Urinary bladder (tissue), 4 donors: ENCODE measurements around the gene AMT. TPM values are rescaled to one million over a fixed set of nuclear protein-coding genes. Genes with fewer than 3 reads are reported as not detected.
A peak's percentile ranks its signal among the peaks of the same experiment; 100 is the strongest.
"Not testable (repeated sequence)": the region's sequence is repeated elsewhere in the genome, so short reads cannot be mapped to it uniquely, and the experiment has no call there.

Experiments used
- DNase-seq: peaks from one replicate; pipeline ENCODE4 v3.0.0-alpha.2; 2015; ENCODE audit errors: extremely low spot score
- H3K27ac ChIP-seq: one replicate; pipeline ENCODE4 v1.5.1; 2013; ENCODE audit warnings: low read depth, mild to moderate bottlenecking, moderate library complexity
- H3K36me3 ChIP-seq: one replicate; pipeline ENCODE4 v1.6.1; 2013; ENCODE audit warnings: mild to moderate bottlenecking, moderate library complexity; ENCODE audit not compliant: insufficient read depth
- H3K4me1 ChIP-seq: one replicate; pipeline ENCODE4 v1.6.1; 2013; ENCODE audit warnings: mild to moderate bottlenecking, moderate library complexity; ENCODE audit not compliant: insufficient read depth
- H3K4me3 ChIP-seq: one replicate; pipeline ENCODE4 v1.5.1; 2013; ENCODE audit warnings: low read depth, low read length
- WGBS: extraction: QIAGEN DNeasy Blood & Tissue Kit; methylation state at CpG from one replicate; pipeline ENCODE4 v1.1.7; 2013; 5-methylcytosine and 5-hydroxymethylcytosine counted together
- polyA plus RNA-seq: library from polyadenylated mRNA; stranded (reverse); fragments of 200-250 nt; gene quantifications from one replicate; pipeline ENCODE4 v1.2.3, GENCODE V29; 2013
- total RNA-seq: library from RNA; depleted of rRNA; stranded (reverse); fragments of >200 nt; gene quantifications from one replicate; pipeline ENCODE4 v1.2.3, GENCODE V29; 2014
- donor health status: healthy with polysubstance abuse.
- donor health status: healthy.

Gene AMT
- total and polyA plus RNA-seq, 2 donors, result 6.7 to 9.7 TPM

DNA sequence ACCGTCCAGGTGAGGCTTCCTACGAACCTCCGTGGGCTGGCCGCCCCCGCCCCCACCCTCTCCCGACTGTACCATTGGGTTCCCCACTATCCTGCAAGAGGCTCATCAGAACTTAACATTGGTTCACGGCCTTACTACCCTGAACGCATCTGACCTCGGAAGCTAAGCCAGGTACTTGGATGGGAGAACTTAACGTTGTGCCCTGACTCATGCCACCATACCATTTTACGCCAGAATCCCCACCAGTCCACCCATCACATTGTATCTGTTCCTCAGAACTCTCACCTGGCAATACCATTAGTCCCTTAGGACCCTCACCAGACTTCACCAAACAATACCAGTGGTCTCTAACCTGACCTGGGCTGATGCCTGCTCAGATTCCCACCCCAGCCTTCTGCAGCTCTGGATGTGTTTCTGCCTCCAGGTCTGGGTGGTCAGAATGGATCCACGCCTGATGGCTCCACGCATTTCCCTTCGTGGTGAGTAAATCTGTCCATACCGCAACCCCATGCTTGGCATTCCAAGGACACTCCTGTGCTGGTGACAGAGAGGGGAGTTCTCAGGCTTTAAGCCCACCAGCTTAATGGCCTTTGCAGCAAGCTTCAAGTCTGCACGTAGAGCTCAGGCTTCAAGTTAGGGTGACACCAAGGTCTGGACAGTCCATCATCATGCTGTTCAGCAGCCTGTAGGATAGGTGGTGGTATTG is 9.5 kb downstream of the AMT start:
- WGBS, result 30% methylated on average over 16 of the region's 16 CpGs
- Histone ChIP-seq H3K4me1 (peaks cover 2% of the 10 kb centered on the region), H3K4me3 (peak overlapping the region; percentile 69), H3K27ac (peak overlapping the region; percentile 81), H3K36me3 (no peaks in the 10 kb centered on the region)
- DNase-seq, result no peak

DNA sequence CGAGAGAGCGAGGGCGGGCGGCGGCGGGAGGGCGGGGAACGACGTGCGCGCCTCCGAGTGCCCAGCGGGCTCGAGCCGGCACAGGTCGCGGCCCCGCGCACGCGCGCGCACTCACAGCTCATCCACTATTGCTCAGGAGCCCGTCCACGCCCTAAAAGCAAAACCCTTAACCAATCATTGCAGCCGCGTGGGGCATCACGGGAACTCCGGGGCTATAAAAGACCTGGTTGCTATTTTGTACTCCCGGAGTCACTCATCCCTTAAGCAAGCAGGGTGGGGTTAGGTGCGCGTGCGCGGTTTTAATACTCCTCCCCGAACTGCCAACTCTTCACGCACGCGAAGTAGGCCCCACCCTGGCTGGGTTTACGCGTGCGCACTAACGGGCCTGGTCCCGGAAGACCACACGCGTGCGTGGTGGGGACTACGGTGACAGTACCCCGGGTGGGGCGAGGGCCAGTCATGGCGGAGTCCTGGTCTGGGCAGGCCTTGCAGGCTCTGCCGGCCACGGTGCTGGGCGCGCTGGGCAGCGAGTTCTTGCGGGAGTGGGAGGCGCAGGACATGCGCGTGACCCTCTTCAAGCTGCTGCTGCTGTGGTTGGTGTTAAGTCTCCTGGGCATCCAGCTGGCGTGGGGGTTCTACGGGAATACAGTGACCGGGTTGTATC is 10.2 kb downstream of the AMT start, which contains the start of the genes RHOA and TCTA:
RHOA (minus strand) TSS at position 9 of the 664 bp plus-strand sequence. CDS start 36,387 bp downstream, outside the sequence.
TCTA (plus strand) TSS at position 456 of the 664 bp plus-strand sequence; CDS start at position 460, 4 bp downstream.
- WGBS, result under 1% methylated on average over 62 of the region's 62 CpGs
- peak within 1 kb of the TSS; percentile 99 for H3K4me3 ChIP-seq
- peak; percentile 100 for DNase-seq
- no peaks in the 10 kb centered on the region for H3K36me3 ChIP-seq
- H3K4me1 ChIP-seq, result peaks cover 2% of the 10 kb centered on the region
- H3K27ac ChIP-seq, result peak within 1 kb of the TSS; percentile 96

DNA sequence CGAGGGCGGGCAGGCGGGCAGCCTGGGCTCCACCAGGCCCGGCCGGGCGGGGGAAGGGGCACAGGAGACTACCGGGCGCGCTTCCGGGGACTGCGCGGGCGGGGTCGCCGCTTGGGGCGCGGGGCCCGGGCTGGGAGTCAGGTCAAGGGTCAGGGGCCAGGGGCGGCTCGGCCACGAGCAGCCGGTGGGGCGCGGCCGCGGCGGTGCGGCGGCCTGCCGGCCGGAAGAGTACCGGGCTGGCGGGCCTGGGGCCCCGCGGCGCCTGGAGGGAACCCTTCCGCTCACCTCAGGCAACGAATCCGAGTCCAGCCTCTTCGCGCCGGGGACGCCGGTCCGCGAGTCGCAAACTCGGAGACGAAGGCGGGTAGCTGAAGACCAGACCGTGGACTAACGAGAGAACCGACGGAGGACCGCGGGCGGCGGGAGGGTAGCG is 10.7 kb downstream of the AMT start:
- peak overlapping the region; percentile 99 for H3K4me3 ChIP-seq
- DNase-seq, result no peak
- peak overlapping the region; percentile 96 for H3K27ac ChIP-seq
- under 1% methylated on average over 59 of the region's 59 CpGs for whole genome bisulfite sequencing
- H3K4me1 ChIP-seq, result peaks cover 2% of the 10 kb centered on the region
- H3K36me3 ChIP-seq, result no peaks in the 10 kb centered on the region

DNA sequence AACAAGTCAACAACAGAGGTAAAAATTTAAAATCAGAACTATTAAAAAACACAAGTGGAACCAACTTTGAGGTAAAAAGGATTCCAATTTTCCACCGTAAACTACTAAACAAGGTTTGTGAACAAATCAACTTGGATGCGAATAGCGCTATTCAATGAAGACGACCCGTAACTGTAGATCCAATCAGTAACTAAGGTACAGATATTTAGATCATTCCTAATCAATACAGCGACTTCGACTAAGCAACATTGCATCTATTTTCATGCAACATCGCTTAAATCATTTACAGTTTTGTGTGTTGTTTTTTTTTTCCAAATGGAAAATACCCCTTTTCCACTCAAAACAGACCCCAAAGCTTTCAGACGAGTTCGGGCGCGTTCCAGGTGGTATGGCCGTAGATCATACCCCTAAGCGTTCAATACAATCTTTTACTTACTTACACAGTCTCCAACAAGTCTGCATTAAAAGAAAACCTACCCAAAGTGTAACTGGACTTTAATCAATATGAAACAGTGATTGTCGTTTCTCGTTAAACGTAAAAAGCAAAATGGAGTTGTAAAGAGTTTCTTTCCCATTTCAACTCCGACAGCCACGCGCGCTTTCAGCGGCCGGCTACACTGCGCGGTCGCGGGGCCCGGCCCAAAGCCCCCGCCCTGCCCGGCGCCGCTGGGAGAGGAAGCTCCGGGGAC is 11.3 kb downstream of the AMT start:
- DNase-seq, result no peak
- peak overlapping the region; percentile 96 for H3K27ac ChIP-seq
- H3K36me3 ChIP-seq, result no peaks in the 10 kb centered on the region
- WGBS, result under 1% methylated on average over 33 of the region's 33 CpGs
- H3K4me3 ChIP-seq, result peak overlapping the region; percentile 99
- peaks cover 2% of the 10 kb centered on the region for H3K4me1 ChIP-seq

DNA sequence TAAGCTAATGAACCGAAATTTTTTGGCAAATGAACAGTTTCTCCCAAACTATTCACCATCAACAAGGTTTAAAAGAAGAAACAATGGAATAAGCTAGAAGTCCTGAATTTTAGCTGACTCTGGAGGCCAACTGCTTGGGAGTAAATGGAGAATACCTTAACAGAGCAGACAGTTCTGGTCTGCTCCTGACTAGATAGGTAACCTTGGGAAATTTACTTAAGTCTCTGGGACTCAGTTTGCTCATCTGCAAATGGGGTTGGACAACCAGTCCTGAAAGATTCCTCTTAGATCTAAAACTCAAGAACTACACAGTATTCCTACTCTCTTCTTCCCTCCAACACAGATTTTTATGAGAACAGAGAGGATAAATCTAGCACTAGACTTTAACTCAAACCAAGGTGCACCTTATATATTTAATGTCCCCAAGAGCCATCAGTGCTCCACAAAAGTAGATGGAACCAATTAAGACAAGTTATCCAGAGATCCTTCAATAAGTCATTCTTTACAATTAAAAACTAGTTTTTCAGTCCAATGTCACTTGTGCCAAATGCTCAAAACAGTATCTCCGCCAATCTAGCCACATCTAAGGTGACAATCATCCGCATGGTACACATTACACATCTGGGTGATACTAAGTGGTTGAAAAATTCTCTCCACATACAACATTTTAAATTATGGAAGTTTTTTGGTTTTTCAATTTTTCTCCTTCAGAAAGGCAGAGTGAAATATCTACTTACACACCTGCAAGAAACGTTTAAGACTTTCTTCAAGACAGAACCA is 12.0 kb downstream of the AMT start:
- Histone ChIP-seq H3K4me1 (peaks cover 2% of the 10 kb centered on the region), H3K36me3 (no peaks in the 10 kb centered on the region), H3K27ac (no peak overlapping the region), H3K4me3 (peak overlapping the region; percentile 99)
- WGBS, result 39% methylated on average over 4 of the region's 4 CpGs
- no peak for DNase-seq

DNA sequence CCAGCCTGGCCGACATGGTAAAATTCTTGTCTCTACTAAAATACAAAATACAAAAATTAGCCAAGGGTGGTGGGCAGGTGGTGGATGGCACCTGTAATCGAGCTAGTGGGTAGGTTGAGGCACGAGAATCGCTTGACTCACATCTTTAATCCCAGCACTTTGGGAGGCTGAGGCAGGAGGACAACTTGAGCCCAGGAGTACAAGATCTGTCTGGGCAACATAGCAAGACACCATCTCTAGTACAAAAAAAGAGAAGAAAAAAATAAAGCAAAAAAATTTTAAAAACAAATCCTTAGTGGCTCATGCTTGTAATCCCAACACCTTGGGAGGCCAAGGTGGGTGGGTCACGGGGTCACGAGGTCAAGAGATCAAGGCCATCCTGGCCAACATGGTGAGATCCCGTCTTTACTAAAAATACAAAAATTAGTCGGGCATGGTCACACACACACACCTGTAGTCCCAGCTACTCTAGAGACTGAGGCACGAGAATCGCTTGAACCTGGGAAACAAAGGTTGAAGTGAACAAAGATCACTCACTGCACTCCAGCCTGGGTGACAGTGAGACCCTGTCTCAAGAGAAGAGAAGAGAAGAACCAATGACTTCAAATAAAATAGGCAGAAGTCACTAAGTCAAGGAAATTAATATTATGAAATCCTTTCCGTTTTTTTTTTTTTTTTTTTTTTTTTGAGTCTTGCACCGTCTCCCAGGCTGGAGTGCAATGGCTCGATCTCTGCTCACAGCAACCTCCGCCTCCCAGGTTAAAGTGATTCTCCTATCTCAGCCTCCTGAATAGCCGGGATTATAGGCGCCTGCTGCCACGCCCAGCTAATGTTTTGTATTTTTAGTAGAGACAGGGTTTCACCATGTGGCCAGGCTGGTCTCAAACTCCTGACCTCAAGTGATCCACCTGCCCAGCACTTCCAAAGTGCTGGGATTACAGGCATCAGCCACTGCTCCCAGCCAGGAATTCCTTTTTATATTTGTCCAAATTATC is 15.4 kb downstream of the AMT start:
- no peak overlapping the region for H3K27ac ChIP-seq
- no peak for DNase-seq
- H3K36me3 ChIP-seq, result peaks cover under 1% of the 10 kb centered on the region
- WGBS, result 67% methylated on average over 17 of the region's 17 CpGs
- H3K4me1 ChIP-seq, result peaks cover 1% of the 10 kb centered on the region
- no peak overlapping the region for H3K4me3 ChIP-seq

DNA sequence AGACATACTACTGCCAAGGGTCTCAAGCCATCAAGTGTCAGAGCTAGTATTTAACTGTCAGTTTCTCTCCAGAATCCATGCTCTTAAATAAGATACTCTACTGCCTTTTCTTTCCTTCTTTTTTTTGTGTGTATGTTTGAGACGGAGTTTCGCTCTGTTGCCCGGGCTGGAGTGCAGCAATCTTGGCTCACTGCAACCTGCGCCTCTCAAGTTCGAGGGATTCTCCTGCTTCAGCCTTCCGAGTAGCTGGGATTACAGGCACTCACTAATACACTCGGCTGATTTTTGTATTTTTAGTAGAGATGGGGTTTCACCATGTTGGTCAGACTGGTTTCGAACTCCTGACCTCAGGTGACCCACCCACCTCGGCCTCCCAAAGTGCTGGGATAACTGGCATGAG is 16.7 kb downstream of the AMT start:
- not testable (repeated sequence) for H3K4me1 ChIP-seq, H3K36me3 ChIP-seq, DNase-seq, H3K4me3 ChIP-seq
- H3K27ac ChIP-seq, result peak overlapping the region; percentile 10
- 25% methylated on average over 9 of the region's 9 CpGs for WGBS

DNA sequence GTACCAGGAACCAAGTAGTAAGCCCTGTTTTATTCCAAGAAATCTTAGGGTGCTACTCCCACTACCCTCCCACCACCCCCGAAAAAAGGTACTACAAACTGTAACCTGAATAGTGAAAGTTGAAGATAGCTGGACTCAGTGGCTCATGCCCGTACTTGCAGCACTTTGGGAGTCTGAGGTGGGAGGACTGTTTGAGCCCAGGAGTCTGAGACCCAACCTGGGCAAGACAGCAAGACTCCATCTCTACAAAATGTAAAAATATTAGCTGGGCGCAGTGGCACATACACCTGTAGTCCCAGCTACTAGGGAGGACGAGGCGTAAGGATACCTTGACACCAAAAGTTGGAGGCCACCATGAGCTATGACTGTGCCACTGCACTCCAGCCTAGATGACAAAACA is 18.4 kb downstream of the AMT start:
- WGBS, result 96% methylated on average over 5 of the region's 5 CpGs
- Histone ChIP-seq H3K4me3 (no peak overlapping the region), H3K4me1 (peaks cover 1% of the 10 kb centered on the region), H3K36me3 (peaks cover 2% of the 10 kb centered on the region), H3K27ac (no peak overlapping the region)
- no peak for DNase-seq

DNA sequence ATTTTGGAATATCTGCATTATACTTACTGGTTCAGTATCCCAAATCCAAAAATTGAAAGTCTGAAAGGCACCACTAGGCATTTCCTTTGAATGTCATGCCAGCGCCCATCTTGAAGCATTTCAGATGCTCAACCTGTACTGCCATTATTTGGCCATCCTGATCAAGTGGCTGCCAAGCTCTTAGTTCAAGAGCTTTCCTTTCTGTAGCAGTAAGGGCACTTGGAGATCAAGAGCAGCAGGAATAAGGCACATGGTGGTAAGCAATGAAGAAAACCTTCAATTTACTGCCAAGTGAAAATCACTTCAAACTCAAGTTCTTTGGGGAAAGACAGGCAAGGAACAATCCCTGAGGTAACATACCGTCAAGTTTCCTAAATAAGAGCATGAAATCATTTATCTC is 20.5 kb downstream of the AMT start:
- DNase-seq, result no peak
- no peak overlapping the region for H3K27ac ChIP-seq

DNA sequence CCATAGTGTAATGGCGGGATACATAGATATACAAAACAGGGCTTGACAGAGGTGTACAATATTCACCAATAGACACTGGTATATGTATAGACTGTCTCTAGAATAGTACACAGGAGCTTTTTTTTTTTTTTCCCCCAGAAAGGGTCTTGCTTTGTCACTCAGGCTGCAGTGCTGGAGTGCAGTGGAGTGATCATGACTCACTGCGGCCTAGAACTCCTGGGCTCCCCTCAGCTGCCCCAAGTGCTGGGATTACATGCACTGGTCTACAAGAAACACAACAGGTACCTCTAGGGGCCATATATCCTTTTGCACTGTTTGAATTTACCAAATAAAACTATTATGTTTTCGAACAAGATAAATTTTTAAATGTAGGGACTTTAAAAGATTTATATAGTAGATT is 22.8 kb downstream of the AMT start:
- no peak overlapping the region for H3K27ac ChIP-seq
- no peak overlapping the region for H3K4me3 ChIP-seq
- DNase-seq, result no peak
- 97% methylated on average over 3 of the region's 3 CpGs for WGBS
- peaks cover 2% of the 10 kb centered on the region for H3K36me3 ChIP-seq
- peaks cover 1% of the 10 kb centered on the region for H3K4me1 ChIP-seq

More for the DNA sequence above, 20.5 kb downstream of the AMT start:
- H3K4me1 ChIP-seq, result peaks cover 1% of the 10 kb centered on the region
- peaks cover 2% of the 10 kb centered on the region for H3K36me3 ChIP-seq
- no peak overlapping the region for H3K4me3 ChIP-seq
- 64% methylated on average over 2 of the region's 2 CpGs for WGBS

DNA sequence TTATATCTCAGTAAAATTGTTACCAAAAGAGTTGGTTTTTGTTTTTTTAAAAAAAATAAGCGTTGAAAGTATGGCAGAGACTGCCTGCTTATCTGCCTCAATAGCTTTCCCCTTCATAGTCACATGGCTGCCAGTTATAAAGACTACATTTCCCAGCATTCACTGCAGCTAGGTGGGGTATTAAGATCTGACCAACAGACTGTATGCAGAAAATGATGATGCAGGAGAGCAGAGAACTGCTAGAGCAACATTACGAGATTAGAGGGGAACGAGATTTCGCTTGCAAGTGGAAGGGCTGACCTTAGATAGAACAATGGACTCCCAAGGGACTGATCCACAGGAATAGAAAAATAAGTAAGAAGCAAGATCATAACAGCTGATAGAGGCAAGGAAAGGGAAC is 24.8 kb downstream of the AMT start:
- 55% methylated on average over 4 of the region's 4 CpGs for WGBS
- H3K4me1 ChIP-seq, result no peaks in the 10 kb centered on the region
- no peak overlapping the region for H3K4me3 ChIP-seq
- no peak overlapping the region for H3K27ac ChIP-seq
- no peak for DNase-seq
- peaks cover 2% of the 10 kb centered on the region for H3K36me3 ChIP-seq

DNA sequence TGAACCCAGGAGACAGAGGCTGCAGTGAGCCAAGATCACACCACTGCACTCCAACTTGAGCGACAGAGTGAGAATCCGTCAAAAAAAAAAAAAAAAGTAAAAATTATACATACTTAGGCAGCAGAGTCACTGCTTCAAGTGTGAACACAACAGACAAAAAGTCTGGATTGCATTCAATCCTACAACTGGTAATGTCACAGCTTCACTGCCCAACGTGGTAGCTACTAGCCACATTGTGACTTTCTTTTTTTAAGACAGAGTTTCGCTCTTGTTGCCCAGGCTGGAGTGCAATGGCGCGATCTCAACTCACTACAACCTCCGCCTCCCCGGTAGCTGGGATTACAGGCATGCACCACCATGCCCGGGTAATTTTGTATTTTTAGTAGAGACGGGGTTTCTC is 31.0 kb downstream of the AMT start:
- H3K27ac ChIP-seq, DNase-seq, H3K4me3 ChIP-seq, H3K4me1 ChIP-seq, H3K36me3 ChIP-seq: not testable (repeated sequence)
- 94% methylated on average over 10 of the region's 10 CpGs for WGBS
